GM19372 (cell line): Measurements from ENCODE around the gene SIMC1.

Experiments
- ATAC-seq: cut with Tn5 transposase; IDR thresholded peaks from one replicate; pipeline ENCODE4 v1.9.1; 2021; ENCODE audit warnings: mild to moderate bottlenecking, low read depth, moderate library complexity; ENCODE audit not compliant: unreplicated experiment

Gene SIMC1

GRCh38 chr5:176360894-176361436 lies 122.7 kb downstream of the SIMC1 start:
- no peak for ATAC-seq

GRCh38 chr5:176361437-176362232 lies 123.4 kb downstream of the SIMC1 start, which contains the start of gene KIAA1191:
Gene KIAA1191, minus strand, starts transcription at chr5:176361764. Its CDS starts 2,256 bp downstream, at chr5:176359508.
- peak; percentile 83 for ATAC-seq

- ATAC-seq = no peak
Observed at GRCh38 chr5:176362233-176362490, 123.9 kb downstream of the SIMC1 start.

- ATAC-seq = no peak
Observed at GRCh38 chr5:176364765-176365350, 126.6 kb downstream of the SIMC1 start.

- ATAC-seq = peak; percentile 36
Observed at GRCh38 chr5:176365351-176366231, 127.4 kb downstream of the SIMC1 start, which contains the start of gene ARL10. Gene ARL10, plus strand, starts transcription at chr5:176365487. Its CDS starts 77 bp downstream, at chr5:176365564.

- ATAC-seq = no peak
Observed at GRCh38 chr5:176366232-176366894, 128.1 kb downstream of the SIMC1 start.

- no peak for ATAC-seq
Observed at GRCh38 chr5:176368726-176369125, 130.5 kb downstream of the SIMC1 start.

GRCh38 chr5:176369934-176370711 lies 131.9 kb downstream of the SIMC1 start:
- ATAC-seq = no peak

- no peak for ATAC-seq
Observed at GRCh38 chr5:176371621-176372539, 133.7 kb downstream of the SIMC1 start.

GRCh38 chr5:176373100-176373818 lies 135.0 kb downstream of the SIMC1 start:
- ATAC-seq = no peak

GRCh38 chr5:176379881-176380280 lies 141.7 kb downstream of the SIMC1 start:
- ATAC-seq = no peak

- no peak for ATAC-seq
Observed at GRCh38 chr5:176381423-176381822, 143.2 kb downstream of the SIMC1 start.

GRCh38 chr5:176381979-176382378 lies 143.8 kb downstream of the SIMC1 start:
- ATAC-seq = no peak

GRCh38 chr5:176382721-176383120 lies 144.5 kb downstream of the SIMC1 start:
- ATAC-seq = no peak

- ATAC-seq = no peak
Observed at GRCh38 chr5:176383248-176383905, 145.2 kb downstream of the SIMC1 start.

GRCh38 chr5:176383961-176384360 lies 145.7 kb downstream of the SIMC1 start:
- no peak for ATAC-seq

GRCh38 chr5:176384366-176384930 lies 146.2 kb downstream of the SIMC1 start:
- ATAC-seq = no peak
